ENCODE data around the gene CCDC88B. TPM values are rescaled to one million over a fixed set of nuclear protein-coding genes. Genes with fewer than 3 reads are reported as not detected.

CCDC88B gene
- total RNA-seq, 1 experiment from 2014 or later: 0.63 TPM

Other genes with a start within 250 kb of the CCDC88B start
- gene MACROD1, start 174.1 kb upstream of the CCDC88B start, total RNA-seq (2014; rRNA removed): 38.0 and 40.8 TPM in 2 replicates
- 237 and 248 TPM in 2 replicates for gene STIP1, start 154.0 kb upstream of the CCDC88B start, total RNA-seq (2014; rRNA removed)
- gene FERMT3, start 133.5 kb upstream of the CCDC88B start, total RNA-seq (2014; rRNA removed): 18.4 and 22.8 TPM in 2 replicates
- 65.0 and 72.5 TPM in 2 replicates for gene TRPT1, start 114.0 kb upstream of the CCDC88B start, total RNA-seq (2014; rRNA removed)
- 89.8 and 101 TPM in 2 replicates for gene NUDT22, start 113.9 kb upstream of the CCDC88B start, total RNA-seq (2014; rRNA removed)
- 4.4 and 8.3 TPM in 2 replicates for gene DNAJC4, start 109.7 kb upstream of the CCDC88B start, total RNA-seq (2014; rRNA removed)
- 50.2 and 56.9 TPM in 2 replicates for gene VEGFB, start 105.6 kb upstream of the CCDC88B start, total RNA-seq (2014; rRNA removed)
- gene FKBP2, start 99.1 kb upstream of the CCDC88B start, total RNA-seq (2014; rRNA removed): 77.7 and 80.8 TPM in 2 replicates
- 696 and 750 TPM in 2 replicates for gene PPP1R14B, start 93.3 kb upstream of the CCDC88B start, total RNA-seq (2014; rRNA removed)
- 92.5 and 100 TPM in 2 replicates for gene PLCB3, start 88.7 kb upstream of the CCDC88B start, total RNA-seq (2014; rRNA removed)
- 92.3 and 92.4 TPM in 2 replicates for gene BAD, start 55.5 kb upstream of the CCDC88B start, total RNA-seq (2014; rRNA removed)
- 24.9 and 26.8 TPM in 2 replicates for gene GPR137, start 54.4 kb upstream of the CCDC88B start, total RNA-seq (2014; rRNA removed)
- gene KCNK4, start 48.9 kb upstream of the CCDC88B start, total RNA-seq (2014; rRNA removed): not detected in 2 replicates
- gene CATSPERZ, start 39.8 kb upstream of the CCDC88B start, total RNA-seq (2014; rRNA removed): 0.29 TPM in 1 of 2 replicates, not detected in the other
- 58.2 and 59.8 TPM in 2 replicates for gene ESRRA, start 34.7 kb upstream of the CCDC88B start, total RNA-seq (2014; rRNA removed)
- gene TRMT112, start 22.6 kb upstream of the CCDC88B start, total RNA-seq (2014; rRNA removed): 261 and 366 TPM in 2 replicates
- 215 and 240 TPM in 2 replicates for gene PRDX5, start 22.1 kb upstream of the CCDC88B start, total RNA-seq (2014; rRNA removed)
- 56.2 and 64.1 TPM in 2 replicates for gene RPS6KA4, start 19.0 kb downstream of the CCDC88B start, total RNA-seq (2014; rRNA removed)
- gene SLC22A11, start 215.7 kb downstream of the CCDC88B start, total RNA-seq (2014; rRNA removed): not detected in 2 replicates

Measured in LHCN-M2 (cell line).